ENCODE measurements around the gene NPHP4. TPM values are rescaled to one million over a fixed set of nuclear protein-coding genes. Genes with fewer than 3 reads are reported as not detected.
"Not testable (repeated sequence)": the region's sequence is repeated elsewhere in the genome, so short reads cannot be mapped to it uniquely, and the experiment has no call there.

Gene NPHP4
- total RNA-seq, 1 experiment from 2014 or later: 20.0 TPM

DNA sequence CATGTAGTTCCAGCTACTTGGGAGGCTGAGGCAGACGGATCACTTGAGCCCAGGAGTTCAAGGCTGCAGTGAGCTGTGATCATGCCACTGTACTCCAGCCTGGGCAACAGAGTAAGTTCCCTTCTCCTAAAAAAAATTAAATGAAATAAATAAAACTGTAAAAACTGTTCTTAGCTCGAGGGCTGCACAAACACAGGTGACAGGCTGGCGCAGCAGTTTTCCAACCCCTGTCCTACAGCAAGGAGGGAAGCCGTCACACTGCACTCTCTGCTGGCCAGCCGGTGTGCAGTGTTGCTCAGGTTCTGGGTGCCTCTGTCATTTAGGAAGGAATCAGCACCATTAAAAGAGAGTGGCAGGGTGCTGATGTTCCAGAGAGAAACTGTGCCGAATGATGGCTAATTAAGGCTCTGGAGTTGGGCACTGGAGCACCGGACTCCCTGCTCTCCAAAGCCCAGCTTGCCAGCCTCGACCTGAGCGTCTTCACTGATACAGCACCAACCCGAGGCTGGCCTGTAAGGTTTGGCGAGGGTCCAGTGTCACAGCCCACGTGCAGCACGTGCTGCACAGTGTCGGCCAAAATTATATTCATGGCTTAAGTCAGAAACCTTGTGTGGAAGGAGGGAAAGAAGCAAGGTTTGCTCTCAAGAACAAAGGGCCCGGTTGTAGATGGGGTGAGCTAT is 27.1 kb upstream of the NPHP4 start:
- Histone ChIP-seq H3K9me2 (ENCODE audit: insufficient read depth) (no peaks in the 10 kb centered on the region), H3K4me3 (replicated peaks in 1 of 2; ENCODE audit: low read depth in 1 of 2, low read length in 2 of 2) (no peak overlapping the region), H3K4me2 (ENCODE audit: low read length) (no peak overlapping the region), H3K4me1 (ENCODE audit: control insufficient read depth in 1 of 2, insufficient read depth in 2 of 2, low read length in 2 of 2) (peaks cover 0 to 13% of the 10 kb centered on the region in 2 experiments; a peak in 2 of 4 replicates), H3K36me3 (ENCODE audit: control insufficient read depth in 1 of 2, insufficient read depth in 2 of 2, low read length in 2 of 2) (no peaks in the 10 kb centered on the region), H3K27ac (ENCODE audit: low read depth, low read length) (no peak overlapping the region), H3K27me3 (ENCODE audit: insufficient read depth, low read length) (no peaks in the 10 kb centered on the region), H3K79me2 (ENCODE audit: insufficient read depth, low read length) (no peaks in the 10 kb centered on the region), H3K9ac (ENCODE audit: low read length) (no peak overlapping the region), H4K20me1 (ENCODE audit: insufficient read depth) (no peaks in the 10 kb centered on the region), H3K9me3 (ENCODE audit: control insufficient read depth in 1 of 2, insufficient read depth in 1 of 2, low read depth in 1 of 2, low read length in 2 of 2) (no peaks in the 10 kb centered on the region), H2AFZ (ENCODE audit: low read depth, low read length, poor library complexity, severe bottlenecking) (no peak overlapping the region)
- intact Hi-C loops (cut with micrococcal nuclease): no loop called here
- ATAC-seq (no peak), DNase-seq (ENCODE audit: low read depth, low spot score) (no peak)
- CTCF ChIA-PET: no interaction called here
- TF ChIP-seq SRF (IDR thresholded peaks at IDR 0.05; ENCODE audit: low read depth) (no peak), CEBPB (IDR thresholded peaks at IDR 0.05; ENCODE audit: low read depth) (no peak), EGR1 (IDR thresholded peaks at IDR 0.05; ENCODE audit: low read depth) (no peak), POLR2A (IDR thresholded peaks at IDR 0.05; ENCODE audit: borderline replicate concordance, extremely low read depth, insufficient read depth, insufficient read length) (no peak), EZH2 (IDR thresholded peaks at IDR 0.05) (no peak), RAD21 (IDR thresholded peaks at IDR 0.05; ENCODE audit: low read depth) (no peak), FOSL1 (IDR thresholded peaks at IDR 0.05; ENCODE audit: low read depth) (no peak), SP1 (IDR thresholded peaks at IDR 0.05; ENCODE audit: low read depth) (no peak), ZFX (IDR thresholded peaks at IDR 0.05) (no peak), CBX3 (IDR thresholded peaks at IDR 0.05; ENCODE audit: low read depth) (no peak), POLR2AphosphoS5 (IDR thresholded peaks at IDR 0.05; ENCODE audit: low read depth, low read length) (no peak), EZH2phosphoT487 (IDR thresholded peaks at IDR 0.05; ENCODE audit: borderline replicate concordance) (no peak), ZNF274 (IDR thresholded peaks at IDR 0.05; ENCODE audit: low read depth, low read length) (no peak)
- TF ChIP-seq, protein P1, sequence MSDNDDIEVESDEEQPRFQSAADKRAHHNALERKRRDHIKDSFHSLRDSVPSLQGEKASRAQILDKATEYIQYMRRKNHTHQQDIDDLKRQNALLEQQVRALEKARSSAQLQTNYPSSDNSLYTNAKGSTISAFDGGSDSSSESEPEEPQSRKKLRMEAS (IDR thresholded peaks at IDR 0.05): no peak
- TF ChIP-seq, protein P2, sequence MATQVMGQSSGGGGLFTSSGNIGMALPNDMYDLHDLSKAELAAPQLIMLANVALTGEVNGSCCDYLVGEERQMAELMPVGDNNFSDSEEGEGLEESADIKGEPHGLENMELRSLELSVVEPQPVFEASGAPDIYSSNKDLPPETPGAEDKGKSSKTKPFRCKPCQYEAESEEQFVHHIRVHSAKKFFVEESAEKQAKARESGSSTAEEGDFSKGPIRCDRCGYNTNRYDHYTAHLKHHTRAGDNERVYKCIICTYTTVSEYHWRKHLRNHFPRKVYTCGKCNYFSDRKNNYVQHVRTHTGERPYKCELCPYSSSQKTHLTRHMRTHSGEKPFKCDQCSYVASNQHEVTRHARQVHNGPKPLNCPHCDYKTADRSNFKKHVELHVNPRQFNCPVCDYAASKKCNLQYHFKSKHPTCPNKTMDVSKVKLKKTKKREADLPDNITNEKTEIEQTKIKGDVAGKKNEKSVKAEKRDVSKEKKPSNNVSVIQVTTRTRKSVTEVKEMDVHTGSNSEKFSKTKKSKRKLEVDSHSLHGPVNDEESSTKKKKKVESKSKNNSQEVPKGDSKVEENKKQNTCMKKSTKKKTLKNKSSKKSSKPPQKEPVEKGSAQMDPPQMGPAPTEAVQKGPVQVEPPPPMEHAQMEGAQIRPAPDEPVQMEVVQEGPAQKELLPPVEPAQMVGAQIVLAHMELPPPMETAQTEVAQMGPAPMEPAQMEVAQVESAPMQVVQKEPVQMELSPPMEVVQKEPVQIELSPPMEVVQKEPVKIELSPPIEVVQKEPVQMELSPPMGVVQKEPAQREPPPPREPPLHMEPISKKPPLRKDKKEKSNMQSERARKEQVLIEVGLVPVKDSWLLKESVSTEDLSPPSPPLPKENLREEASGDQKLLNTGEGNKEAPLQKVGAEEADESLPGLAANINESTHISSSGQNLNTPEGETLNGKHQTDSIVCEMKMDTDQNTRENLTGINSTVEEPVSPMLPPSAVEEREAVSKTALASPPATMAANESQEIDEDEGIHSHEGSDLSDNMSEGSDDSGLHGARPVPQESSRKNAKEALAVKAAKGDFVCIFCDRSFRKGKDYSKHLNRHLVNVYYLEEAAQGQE (IDR thresholded peaks at IDR 0.05; ENCODE audit: low read depth): no peak
- BruUV-seq (replicated peaks): no TSS peak
- POLR2A ChIA-PET: no interaction called here
- RAD21 ChIA-PET (ENCODE audit: low non-redundant PET in 1 of 2, low total read pairs in 2 of 2, uncharacterized antibody in 2 of 2, unreplicated experiment in 2 of 2): no interaction called here

DNA sequence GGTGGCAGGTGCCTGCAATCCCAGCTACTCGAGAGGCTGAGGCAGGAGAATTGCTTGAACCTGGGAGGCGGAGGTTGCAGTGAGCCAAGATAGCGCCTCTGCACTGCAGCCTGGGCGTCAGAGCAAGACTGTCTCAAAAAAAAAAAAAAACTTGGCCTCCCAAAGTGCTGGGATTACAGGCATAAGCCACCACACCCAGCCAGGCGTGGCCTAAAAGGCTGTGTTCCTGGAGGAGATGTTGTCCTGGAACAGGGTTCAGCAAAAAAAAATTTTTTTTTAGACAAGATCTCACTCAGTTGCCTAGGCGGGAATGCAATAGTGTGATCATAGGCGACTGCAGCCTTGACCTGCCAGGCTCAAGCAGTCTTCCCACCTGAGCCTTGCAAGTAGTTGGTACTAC is 25.4 kb upstream of the NPHP4 start:
- H3K36me3 ChIP-seq (ENCODE audit: control insufficient read depth in 1 of 2, insufficient read depth in 2 of 2, low read length in 2 of 2); H2AFZ ChIP-seq (ENCODE audit: low read depth, low read length, poor library complexity, severe bottlenecking); POLR2A ChIA-PET; H3K4me2 ChIP-seq (ENCODE audit: low read length); H4K20me1 ChIP-seq (ENCODE audit: insufficient read depth); ATAC-seq; RAD21 ChIA-PET (ENCODE audit: low non-redundant PET in 1 of 2, low total read pairs in 2 of 2, uncharacterized antibody in 2 of 2, unreplicated experiment in 2 of 2); BruUV-seq (replicated peaks); H3K79me2 ChIP-seq (ENCODE audit: insufficient read depth, low read length); H3K27ac ChIP-seq (ENCODE audit: low read depth, low read length); H3K27me3 ChIP-seq (ENCODE audit: insufficient read depth, low read length); H3K4me3 ChIP-seq (replicated peaks in 1 of 2; ENCODE audit: low read depth in 1 of 2, low read length in 2 of 2); DNase-seq (ENCODE audit: low read depth, low spot score); H3K9me3 ChIP-seq (ENCODE audit: control insufficient read depth in 1 of 2, insufficient read depth in 1 of 2, low read depth in 1 of 2, low read length in 2 of 2); H3K9me2 ChIP-seq (ENCODE audit: insufficient read depth); H3K9ac ChIP-seq (ENCODE audit: low read length); intact Hi-C loops (cut with micrococcal nuclease): not testable (repeated sequence)
- H3K4me1 ChIP-seq (ENCODE audit: control insufficient read depth in 1 of 2, insufficient read depth in 2 of 2, low read length in 2 of 2): peaks cover 0 to 11% of the 10 kb centered on the region in 2 experiments; a peak in 2 of 4 replicates
- CTCF ChIA-PET: interaction anchor here (0.7 kb wide), 1 partner anchor 9 kb away, joined by 3 read pairs; no protein-coding TSS in a partner anchor
